GM18870 (cell line): ENCODE data around the gene KLRK1.
"Not testable (repeated sequence)": the region's sequence is repeated elsewhere in the genome, so short reads cannot be mapped to it uniquely, and the experiment has no call there.

Experiments used
- ATAC-seq: cut with Tn5 transposase; IDR thresholded peaks from one replicate; pipeline ENCODE4 v1.9.1; 2021; ENCODE audit warnings: moderate library complexity; ENCODE audit not compliant: unreplicated experiment

Gene KLRK1

GRCh38 chr12:10389904-10390303, at the start of gene KLRK1:
Gene KLRK1 (minus strand): TSS chr12:10390041. CDS start chr12:10388810, 1,231 bp downstream.
- no peak for ATAC-seq

- ATAC-seq: not testable (repeated sequence)
These were observed 47.8 kb upstream of the KLRK1 start for GRCh38 chr12:10437601-10438000.

GRCh38 chr12:10435816-10436215, 46.0 kb upstream of the KLRK1 start, which contains the start of gene KLRC2:
Gene KLRC2 (minus strand): TSS chr12:10436010. CDS start chr12:10435986, 24 bp downstream.
- ATAC-seq: not testable (repeated sequence)

- not testable (repeated sequence) for ATAC-seq
These were observed 40.8 kb upstream of the KLRK1 start for GRCh38 chr12:10430623-10431022.

- ATAC-seq: not testable (repeated sequence)
These were observed 36.1 kb upstream of the KLRK1 start for GRCh38 chr12:10425938-10426337.

GRCh38 chr12:10424260-10424899, 34.5 kb upstream of the KLRK1 start:
- ATAC-seq: not testable (repeated sequence)

GRCh38 chr12:10422159-10422558, 32.3 kb upstream of the KLRK1 start:
- ATAC-seq: not testable (repeated sequence)

- not testable (repeated sequence) for ATAC-seq
These were observed 30.5 kb upstream of the KLRK1 start, which contains the start of gene KLRC3 for GRCh38 chr12:10420334-10420733. Gene KLRC3 (minus strand): TSS chr12:10420595. CDS start chr12:10420550, 45 bp downstream.

GRCh38 chr12:10409392-10409791, 19.6 kb upstream of the KLRK1 start, which contains the start of gene KLRC4:
Gene KLRC4 (minus strand): TSS chr12:10409757. CDS start chr12:10409575, 182 bp downstream.
- ATAC-seq: no peak

GRCh38 chr12:10408842-10409241, 19.0 kb upstream of the KLRK1 start:
- ATAC-seq: no peak

GRCh38 chr12:10406725-10407124, 16.9 kb upstream of the KLRK1 start:
- no peak for ATAC-seq

GRCh38 chr12:10405294-10405693, 15.5 kb upstream of the KLRK1 start:
- ATAC-seq: no peak

GRCh38 chr12:10404798-10405197, 15.0 kb upstream of the KLRK1 start:
- ATAC-seq: no peak

- no peak for ATAC-seq
These were observed 11.0 kb upstream of the KLRK1 start for GRCh38 chr12:10400829-10401228.

- ATAC-seq: no peak
These were observed 8.3 kb upstream of the KLRK1 start for GRCh38 chr12:10398168-10398567.

GRCh38 chr12:10397296-10397695, 7.5 kb upstream of the KLRK1 start:
- ATAC-seq: no peak

GRCh38 chr12:10396176-10396575, 6.3 kb upstream of the KLRK1 start:
- ATAC-seq: not testable (repeated sequence)

- peak; percentile 76 for ATAC-seq
These were observed 5.7 kb upstream of the KLRK1 start for GRCh38 chr12:10395390-10395998.

GRCh38 chr12:10394531-10395152, 4.8 kb upstream of the KLRK1 start:
- ATAC-seq: not testable (repeated sequence)

GRCh38 chr12:10393291-10393690, 3.5 kb upstream of the KLRK1 start:
- ATAC-seq: no peak

GRCh38 chr12:10392394-10392930, 2.6 kb upstream of the KLRK1 start:
- peak; percentile 52 for ATAC-seq
